Right renal pelvis (tissue), 4 donors: ENCODE measurements around the gene MNX1. TPM values are rescaled to one million over a fixed set of nuclear protein-coding genes. Genes with fewer than 3 reads are reported as not detected.

Experiments used
- DNase-seq, 4 donors: peaks; one replicate each; pipeline ENCODE4 v3.0.0-alpha.2; 2013; ENCODE audit warnings: low read depth in 4 of 4, low spot score in 3 of 4, missing footprints in 1 of 4
- polyA plus RNA-seq, 4 donors: library from polyadenylated mRNA; unstranded; fragments of 120-200 nt; gene quantifications; one replicate each; pipeline ENCODE4 v1.2.1, GENCODE V29; 2013; ENCODE audit not compliant: insufficient read length in 4 of 4

Gene MNX1
- polyA plus RNA-seq, 4 donors, result 0.16 TPM; not detected in 3

DNA sequence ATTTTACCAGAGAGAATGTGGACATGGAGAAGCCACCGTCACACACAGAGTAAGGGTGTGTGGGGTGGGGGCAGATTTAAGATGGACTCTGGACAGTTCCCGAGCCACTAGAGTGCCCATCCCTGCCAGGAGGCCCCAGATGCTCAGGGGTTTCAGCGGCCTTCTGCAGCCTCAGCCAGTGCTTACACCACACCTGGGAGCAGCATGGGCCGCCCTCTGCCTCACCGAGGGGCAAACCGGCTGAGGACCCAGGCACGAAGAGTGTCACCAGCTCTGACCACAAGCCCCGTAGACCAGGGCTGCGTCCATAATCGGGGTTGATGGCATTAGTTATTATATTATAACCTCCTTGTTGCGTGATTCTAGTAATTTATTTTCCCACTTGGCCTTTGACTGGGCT is 6.7 kb upstream of the MNX1 start:
- DNase-seq, result no peak

- DNase-seq, result no peak
Measured at GRCh38 chr7:157016352-157017041, 6.0 kb upstream of the MNX1 start.

- no peak for DNase-seq
Measured at GRCh38 chr7:157016024-157016351, 5.5 kb upstream of the MNX1 start.

GRCh38 chr7:157014635-157015555 is 4.4 kb upstream of the MNX1 start:
- no peak for DNase-seq

GRCh38 chr7:157013602-157014549 is 3.4 kb upstream of the MNX1 start:
- DNase-seq, result no peak

- DNase-seq, result no peak
Measured at GRCh38 chr7:157013101-157013500, 2.6 kb upstream of the MNX1 start.

DNA sequence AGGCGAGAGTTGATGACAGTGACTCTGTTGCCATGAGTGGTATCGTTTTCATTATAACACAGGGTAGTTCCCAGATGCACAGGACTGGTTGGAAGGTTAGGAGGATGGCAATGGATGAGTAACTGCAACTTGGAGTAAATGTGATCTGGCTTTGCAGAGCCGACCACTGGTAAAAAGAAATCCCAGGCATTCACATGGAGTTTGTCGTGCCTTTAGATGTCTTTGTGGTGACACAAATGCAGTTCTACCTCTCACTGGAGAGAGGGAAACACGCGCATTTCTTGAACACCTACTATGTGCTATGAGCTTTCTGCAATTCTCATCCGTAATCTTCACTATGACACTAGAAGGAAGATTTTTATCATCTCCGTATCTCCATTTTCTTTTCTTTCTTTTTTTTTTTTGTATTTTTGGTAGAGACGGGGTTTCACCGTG is 1.7 kb upstream of the MNX1 start:
- no peak for DNase-seq

DNA sequence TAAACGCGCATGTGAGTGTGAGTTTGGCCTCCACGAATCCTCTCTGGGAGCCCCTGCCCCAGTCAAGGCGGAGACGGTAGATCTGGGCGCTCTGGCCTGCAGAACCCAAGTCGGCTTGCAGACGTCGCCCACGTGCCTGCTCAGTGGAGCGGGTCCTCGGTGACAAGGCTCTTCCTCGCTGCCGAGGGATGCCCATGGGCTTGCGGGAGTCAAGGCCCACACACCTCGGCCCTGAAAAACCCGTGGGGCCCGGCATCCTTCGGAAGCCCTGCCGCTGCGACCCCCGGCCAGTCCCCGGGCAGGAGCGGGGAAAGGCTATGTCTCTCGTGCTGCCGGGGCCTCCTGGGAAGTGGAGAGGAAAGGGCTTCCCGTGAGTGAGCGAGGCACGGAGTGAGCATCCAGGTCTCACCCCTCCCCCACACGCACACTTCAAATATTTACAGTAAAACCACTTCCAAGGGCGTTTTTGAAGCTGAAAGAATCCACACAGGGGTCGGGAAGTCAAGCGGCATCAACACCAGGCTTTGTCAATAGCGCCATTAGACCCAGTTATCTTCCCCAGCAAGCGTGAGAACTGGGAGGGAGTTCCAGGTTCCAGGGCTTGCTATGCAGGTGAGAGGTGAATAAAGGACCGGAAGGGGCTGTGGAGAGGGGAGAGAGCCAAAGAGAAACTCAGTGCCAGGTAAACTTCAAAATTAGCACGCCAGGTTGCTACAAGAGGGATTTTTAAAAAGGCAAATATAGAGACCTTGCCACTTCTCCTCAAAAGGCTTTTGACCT is 1.1 kb upstream of the MNX1 start:
- DNase-seq, result no peak

DNA sequence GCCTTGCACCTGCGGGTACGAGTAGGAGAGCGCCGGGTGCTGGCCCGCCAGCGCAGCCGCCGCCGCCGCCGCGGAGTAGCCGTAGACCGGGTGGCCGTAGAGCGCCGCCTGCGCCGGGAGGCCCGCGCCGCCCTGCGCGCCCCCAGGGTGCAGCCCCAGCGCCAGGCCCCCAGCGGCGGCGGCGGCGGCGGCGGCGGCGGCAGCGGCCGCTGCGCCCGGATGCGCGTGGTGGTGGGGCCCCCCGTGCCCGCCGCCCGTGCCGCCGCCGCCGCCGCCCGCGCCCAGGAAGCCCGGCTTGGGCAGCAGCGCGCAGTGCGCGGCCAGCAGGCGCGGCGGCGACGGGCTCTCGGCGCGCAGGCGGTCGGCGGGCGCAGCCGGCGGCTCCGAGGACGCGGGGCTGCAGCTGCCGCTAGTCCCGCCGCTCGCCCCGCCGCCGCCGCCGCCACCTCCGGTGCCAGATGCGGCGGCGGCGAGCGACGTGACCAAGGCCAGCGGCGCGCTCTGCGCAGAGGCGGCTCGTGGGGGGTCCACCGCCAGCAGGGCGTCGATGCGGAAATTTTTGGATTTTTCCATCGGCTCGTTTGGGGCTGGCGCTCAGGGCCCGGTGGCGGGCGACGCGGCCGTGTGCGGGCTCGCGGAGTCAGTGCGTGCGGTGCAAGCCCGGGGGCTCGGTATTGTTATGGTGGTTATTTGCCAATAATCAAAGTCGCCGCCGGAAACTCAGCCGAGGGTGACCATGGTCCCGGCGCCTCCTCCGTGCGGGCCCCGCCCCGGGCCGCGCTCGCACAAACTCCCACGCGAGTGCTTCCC is 480 bp downstream of the MNX1 start:
- no peak for DNase-seq

DNA sequence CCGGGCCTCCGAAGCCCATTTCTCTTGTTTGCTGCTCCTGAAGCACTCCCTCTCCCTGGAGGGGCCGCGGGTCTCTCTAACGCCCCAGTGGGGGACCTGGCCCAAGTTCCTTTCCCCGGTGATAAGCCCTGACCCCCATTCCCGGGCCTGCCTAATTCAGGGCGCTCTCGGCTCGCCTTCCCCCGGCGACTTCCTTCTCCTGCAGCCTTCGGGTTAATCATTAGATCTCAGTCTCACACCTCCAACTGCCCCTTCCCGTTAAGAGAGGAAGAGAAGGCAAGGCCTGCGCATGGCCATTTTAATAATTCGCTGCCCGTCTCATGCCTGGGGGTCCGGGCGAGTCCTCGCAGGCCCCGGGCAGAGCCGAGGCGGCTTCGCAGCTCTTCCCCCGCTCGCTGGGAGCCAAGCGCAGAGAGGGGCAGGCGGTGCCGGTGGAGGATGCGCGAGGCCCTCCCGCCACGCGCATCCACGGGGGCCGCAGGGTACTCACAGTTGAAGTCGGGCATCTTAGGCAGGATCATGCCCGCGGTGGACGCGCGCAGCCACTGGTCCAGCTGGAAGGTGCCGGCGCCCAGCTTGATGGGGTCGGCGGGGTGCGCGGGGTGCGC is 1.2 kb downstream of the MNX1 start:
- no peak for DNase-seq

DNA sequence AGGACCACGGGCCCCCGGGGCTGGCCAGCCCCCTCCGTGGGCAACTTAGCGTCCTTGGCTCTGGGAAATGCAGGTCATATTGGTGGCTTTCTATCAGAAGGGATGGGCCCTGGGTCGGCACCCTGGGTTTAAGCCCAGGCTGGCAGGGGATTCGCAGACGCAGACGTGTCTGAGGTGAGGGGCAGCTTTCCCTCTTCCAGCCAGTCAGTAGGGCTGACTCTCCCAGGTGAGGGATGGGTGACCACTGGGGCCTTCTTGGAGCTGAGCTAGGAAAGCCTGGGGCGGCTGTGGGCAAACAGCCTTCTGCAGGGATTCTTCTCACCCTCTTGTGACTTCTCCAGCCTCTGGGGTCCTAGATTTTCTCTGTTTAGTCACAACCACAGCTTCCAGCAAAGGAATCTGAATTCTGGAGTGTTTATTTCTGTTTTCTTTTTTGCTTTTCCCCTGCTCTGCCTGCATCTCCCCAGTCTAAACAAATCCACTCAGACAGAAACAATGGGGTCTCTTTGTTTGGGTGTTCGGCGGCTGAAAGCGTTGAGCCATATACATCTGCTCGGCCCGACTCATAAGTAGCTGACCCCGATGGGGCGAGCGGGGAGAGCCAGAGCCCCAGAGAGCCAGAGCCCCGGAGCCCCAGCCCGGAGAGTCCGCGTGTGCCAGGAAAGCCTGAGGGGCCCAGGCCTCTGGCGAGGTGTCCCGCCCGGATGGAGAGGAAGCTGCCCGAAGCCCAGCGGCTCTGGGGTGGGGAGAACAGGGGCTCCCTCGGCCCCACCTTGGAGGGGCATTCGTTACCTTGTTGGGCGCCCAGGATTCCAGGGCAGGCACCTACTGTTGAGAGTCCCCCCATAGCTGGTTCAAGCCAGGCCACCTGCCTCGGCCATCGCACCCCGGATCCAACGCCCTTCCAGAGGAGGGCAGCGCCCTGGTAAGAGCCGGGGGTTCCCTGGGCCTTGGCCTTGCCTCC is 2.0 kb downstream of the MNX1 start:
- DNase-seq, result no peak

GRCh38 chr7:157007470-157008066 is 2.9 kb downstream of the MNX1 start:
- no peak for DNase-seq

DNA sequence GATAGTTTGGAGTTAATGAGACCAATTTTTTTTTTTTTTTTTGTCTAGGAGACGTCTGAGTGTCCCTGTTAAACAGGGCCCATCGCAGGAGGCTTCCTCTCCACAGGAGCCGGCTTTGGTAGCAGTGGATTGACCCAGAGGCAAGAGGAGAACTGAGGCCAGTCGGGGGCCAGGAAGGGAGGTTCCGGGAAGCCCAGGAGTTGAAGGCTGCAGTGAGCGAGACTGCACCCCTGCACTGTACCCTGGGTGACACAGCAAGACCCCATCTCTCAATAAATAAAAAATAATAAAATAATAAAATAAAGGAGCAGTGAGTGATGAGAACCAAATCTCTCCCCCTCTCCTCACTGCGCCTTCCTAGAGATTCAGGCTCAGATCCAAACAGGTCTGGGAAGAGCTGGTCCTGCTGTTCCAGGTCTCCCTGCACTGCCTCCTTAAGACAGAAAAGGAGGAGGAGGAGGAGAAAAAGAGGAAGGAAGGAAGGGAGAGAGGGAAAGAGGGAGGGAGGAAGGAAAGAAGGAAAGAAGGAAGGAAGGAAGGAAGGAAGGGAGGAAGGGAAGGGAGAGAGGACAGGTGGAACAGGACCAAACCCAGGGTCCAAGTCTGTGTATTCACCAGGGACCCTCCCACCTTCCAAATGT is 3.5 kb downstream of the MNX1 start:
- no peak for DNase-seq

DNA sequence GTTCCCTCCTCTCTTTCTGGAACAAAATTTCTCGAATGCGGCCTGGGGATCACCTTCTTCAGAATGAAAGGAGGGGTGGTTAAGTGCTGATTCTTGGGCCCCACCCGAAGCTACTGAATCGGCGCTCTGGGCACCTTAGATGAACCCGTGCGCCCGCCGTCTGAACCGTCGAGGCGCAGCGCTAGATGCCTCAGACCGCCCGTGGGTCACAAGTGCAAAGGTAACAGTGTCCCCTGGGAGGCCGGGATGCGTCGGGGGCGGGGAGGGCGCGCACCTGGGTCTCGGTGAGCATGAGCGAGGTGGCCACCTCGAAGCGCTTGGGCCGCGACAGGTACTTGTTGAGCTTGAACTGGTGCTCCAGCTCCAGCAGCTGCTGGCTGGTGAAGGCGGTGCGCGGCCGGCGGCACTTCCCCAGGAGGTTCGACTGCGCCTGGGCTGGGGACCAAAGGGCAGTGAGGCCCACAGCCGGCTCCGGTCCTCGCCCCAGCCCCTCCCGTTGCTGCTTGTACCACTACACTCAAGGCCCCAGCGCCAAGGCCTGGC is 4.2 kb downstream of the MNX1 start:
- no peak for DNase-seq

DNA sequence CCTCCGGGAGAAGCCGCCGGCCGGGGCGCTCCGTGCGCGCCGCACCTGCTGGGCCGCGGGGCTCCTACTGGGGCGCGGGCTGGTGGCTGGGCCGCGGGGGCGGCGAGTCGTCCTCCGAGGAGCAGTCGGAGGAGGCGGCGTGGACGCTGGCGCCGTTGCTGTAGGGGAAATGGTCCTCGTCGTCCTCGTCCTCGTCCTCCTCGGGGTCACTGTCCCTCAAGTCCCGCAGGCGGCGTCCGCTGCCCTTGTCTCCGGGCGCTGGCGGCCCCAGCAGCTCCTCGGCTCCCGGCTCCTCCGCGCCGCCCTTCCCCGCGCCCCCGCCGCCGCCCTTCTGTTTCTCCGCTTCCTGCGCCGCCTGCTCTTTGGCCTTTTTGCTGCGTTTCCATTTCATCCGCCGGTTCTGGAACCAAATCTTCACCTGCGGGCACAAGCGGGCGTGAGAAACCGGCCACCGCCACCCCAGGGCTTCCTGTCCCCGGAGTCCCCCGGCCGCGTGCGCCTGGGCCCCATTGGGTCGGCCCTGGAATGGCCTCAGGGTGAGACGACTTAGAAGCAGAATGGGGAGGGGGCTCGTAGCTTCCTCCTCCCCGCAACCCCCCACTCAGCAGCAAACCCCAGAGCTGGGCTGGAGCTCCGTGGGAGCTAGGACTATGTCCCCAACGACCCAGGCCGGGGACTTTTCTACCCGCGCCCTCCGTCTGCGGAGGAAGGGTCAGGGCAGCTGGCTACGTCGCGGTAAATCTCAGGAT is 4.8 kb downstream of the MNX1 start:
- no peak for DNase-seq
